Right lobe of liver (tissue), 4 donors: ENCODE measurements around the gene PROZ.

ENCODE experiments used
- POLR2A ChIP-seq: fragments of 450-650 bp; IDR thresholded peaks from one replicate; pipeline ENCODE4 v1.6.1; 2017; ENCODE audit warnings: antibody characterized with exemption, mild to moderate bottlenecking
- TF ChIP-seq, protein P1 (sequence below), 4 donors: fragments of 200-600 bp in 3 of 4; fragments of 450-650 bp in 1 of 4; IDR thresholded peaks; one replicate each; pipeline versions ENCODE4 v1.5.1 to v1.8.0; 2016 to 2022; ENCODE audit warnings: antibody characterized with exemption in 4 of 4, mild to moderate bottlenecking in 2 of 4
- donor health status: DM: no; HTN: no; CAD: no.
- donor health status: DM: no; HTN: no; CAD: no.
- donor health status: DM: no; HTN: yes; CAD: no.

DNA sequence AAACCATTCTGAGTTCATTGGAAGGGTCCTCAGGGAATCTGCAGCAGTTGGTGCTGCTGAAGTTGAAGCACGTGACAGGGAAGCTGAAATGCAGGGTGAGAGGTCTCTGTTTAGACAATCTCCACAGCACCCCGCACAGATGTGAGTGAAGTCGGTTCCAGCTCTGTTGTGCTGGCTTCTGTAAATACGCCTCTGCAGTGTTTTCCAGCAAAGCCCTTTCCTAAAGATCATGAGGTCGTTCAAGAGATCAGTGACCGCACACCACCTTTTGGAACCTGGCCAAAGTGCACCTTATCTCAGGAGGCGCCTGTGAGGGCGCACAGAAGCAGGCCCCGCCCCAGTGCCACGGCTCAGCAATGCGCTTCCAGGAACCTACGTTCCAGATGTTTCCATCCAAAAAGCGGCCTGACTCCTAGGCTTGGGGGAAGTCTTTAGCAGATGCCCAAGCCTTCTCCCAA lies 61.7 kb downstream of the PROZ start:
- TF ChIP-seq, protein P1, sequence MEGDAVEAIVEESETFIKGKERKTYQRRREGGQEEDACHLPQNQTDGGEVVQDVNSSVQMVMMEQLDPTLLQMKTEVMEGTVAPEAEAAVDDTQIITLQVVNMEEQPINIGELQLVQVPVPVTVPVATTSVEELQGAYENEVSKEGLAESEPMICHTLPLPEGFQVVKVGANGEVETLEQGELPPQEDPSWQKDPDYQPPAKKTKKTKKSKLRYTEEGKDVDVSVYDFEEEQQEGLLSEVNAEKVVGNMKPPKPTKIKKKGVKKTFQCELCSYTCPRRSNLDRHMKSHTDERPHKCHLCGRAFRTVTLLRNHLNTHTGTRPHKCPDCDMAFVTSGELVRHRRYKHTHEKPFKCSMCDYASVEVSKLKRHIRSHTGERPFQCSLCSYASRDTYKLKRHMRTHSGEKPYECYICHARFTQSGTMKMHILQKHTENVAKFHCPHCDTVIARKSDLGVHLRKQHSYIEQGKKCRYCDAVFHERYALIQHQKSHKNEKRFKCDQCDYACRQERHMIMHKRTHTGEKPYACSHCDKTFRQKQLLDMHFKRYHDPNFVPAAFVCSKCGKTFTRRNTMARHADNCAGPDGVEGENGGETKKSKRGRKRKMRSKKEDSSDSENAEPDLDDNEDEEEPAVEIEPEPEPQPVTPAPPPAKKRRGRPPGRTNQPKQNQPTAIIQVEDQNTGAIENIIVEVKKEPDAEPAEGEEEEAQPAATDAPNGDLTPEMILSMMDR (IDR thresholded peaks at IDR 0.05), result no peak
- no peak for TF ChIP-seq POLR2A
